GM10266 (cell line): ENCODE measurements around the gene NOS3.

Experiments used
- DNase-seq: peaks from one replicate; pipeline ENCODE4 v3.0.0; 2012; ENCODE audit errors: extremely low spot score
- CTCF ChIP-seq: IDR thresholded peaks from 2 replicates; pipeline ENCODE4 v1.5.1; 2012; ENCODE audit warnings: mild to moderate bottlenecking, low read depth; ENCODE audit not compliant: control insufficient read depth, insufficient read depth; ENCODE audit errors: missing control alignments

NOS3 gene

GRCh38 chr7:151028131-151028947, 37.5 kb downstream of the NOS3 start, which contains the start of gene ABCB8:
ABCB8 (plus strand) TSS chr7:151028450; CDS start chr7:151028516, 66 bp downstream.
- peak; percentile 36 for TF ChIP-seq CTCF
- DNase-seq: peak; percentile 99

DNA sequence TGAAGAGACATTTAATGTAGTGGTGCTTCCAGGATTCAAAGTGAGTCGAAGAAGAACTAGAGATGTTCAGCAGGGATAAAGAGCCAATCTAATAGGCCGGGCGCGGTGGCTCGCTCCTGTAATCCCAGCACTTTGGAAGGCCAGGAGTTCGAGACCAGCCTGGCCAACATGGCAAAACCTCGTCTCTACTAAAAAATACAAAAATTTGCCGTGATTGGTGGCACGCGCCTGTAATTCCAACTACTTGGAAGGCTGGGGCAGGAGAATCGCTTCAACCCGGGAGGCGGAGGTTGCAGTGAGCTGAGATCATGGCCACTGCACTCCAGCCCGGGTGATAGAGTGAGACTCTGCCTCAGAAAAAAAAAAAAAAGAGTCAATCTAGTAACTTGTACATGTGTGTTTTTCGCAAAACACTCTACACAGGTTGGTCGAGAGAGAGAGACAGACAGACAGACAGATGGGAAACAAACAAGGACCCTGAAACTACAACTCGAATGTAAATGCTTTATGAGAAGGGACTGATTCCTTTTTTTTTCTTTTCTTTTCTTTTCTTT, 38.2 kb downstream of the NOS3 start:
- no peak for TF ChIP-seq CTCF
- DNase-seq: no peak

DNA sequence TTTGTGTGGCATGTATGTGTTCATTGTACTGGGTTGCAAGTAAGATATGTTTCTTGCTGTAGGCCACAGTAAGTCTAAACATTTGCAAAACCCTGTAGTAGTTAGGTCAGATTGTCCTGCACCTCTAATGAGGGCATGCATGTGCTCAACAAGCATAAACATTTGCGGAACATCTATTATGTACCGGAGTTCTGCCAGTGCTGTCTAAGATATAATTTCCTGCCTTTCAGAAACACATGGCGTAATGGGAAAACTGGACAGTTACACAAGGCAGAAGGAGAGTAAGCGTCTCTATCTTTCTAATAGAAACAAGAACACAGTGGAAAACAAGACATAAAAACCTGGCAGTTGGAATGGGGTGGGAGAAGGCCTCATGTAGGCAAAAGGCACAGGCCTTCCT, 40.2 kb downstream of the NOS3 start:
- no peak for TF ChIP-seq CTCF
- no peak for DNase-seq

DNA sequence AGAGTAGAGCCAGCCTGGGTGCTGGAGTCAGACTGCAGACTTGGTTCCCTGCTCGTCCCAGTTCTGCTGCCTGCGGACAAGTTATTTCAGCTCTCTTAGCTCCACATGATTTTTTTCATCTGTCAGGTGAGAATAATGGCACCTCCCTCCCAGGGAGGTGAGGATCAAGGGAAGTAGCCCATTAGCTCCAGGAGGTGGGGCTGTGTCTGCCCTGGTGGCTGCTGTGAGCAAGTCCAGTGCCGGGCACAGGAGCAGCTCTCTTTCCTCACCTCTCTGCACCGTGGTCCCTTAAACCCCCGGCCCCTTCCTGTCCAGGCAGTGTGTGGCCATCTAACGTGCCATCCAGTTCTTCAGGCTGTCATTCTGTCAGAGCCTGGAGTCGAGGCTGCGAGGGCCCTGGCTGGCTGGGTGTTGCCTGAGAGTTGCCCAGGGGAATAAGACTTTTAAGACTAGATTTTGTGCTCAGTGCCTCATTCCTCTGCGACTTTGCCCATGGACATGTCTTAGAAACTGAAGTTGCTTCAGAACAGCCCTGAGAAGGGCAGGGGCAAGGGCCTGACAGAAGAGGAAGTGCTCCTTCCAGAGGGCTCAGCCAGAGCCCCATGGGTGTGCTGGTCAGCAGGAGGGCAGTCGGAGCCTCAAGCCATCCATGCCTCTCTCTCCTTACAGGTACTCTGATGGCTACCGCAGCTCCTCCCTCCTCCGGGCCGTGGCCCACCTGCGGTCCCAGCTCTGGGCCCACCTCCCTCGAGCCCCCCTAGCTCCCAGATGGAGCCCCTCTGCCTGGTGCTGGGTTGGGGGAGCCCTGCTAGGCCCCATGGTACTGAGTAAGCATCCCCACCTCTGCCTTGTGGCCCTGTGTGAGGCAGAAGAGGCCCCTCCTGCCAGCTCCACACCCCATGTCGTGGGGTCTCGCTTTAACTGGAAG, 42.4 kb downstream of the NOS3 start:
- TF ChIP-seq CTCF: no peak
- DNase-seq: no peak

GRCh38 chr7:151033864-151034249, 43.0 kb downstream of the NOS3 start:
- no peak for TF ChIP-seq CTCF
- DNase-seq: no peak

DNA sequence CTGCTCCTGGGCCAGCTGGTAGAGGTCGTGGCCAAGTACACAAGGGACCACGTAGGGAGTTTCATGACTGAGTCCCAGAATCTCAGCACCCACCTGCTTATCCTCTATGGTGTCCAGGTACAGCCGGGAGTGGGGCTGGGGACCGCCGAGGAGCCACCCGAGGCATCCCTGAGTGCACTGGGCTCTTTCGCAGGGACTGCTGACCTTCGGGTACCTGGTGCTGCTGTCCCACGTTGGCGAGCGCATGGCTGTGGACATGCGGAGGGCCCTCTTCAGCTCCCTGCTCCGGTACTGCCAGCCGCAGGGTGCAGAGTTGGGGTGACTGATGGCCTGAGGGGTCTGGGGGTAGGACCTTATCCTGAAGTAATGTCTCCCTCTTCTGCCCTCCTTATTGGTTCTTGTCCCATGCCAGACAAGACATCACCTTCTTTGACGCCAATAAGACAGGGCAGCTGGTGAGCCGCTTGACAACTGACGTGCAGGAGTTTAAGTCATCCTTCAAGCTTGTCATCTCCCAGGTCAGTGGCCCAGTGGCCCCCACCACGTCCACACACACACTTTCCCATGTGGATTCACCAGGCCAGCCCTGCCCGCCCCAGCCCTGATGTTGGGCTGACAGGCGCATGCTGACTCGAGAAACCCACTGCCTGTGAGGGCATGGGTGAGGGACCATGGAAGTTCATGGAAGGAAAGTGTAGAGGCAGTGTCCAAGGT, 43.7 kb downstream of the NOS3 start:
- no peak for TF ChIP-seq CTCF
- DNase-seq: no peak
